GM12874 (cell line): ENCODE results near the gene FBXL7.

ENCODE experiments used
- TF ChIP-seq, protein P1 (sequence below): IDR thresholded peaks from 2 replicates; pipeline ENCODE4 v1.5.1; 2011; ENCODE audit warnings: low read depth, mild to moderate bottlenecking, control low read depth, low read length, moderate library complexity; ENCODE audit not compliant: insufficient read depth

Gene FBXL7

DNA sequence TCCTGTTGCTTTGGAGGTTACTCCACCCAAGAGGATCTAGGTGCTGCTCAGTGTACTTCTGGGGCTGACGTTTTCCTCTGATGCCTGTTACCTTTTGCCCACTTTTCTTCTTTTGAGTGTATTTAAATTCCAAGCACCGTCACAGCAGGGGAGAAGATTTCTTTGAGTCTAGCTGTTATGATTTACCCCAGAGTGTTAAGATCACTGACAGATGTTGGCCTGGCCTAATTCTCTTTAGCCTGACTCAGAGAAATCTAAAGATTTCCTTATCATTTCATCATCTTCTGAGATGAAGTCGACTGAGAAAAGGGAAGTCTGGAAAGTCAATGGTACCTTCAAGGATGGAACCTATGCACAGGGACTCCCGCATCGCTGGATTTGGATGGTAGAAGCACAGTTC is 191.5 kb downstream of the FBXL7 start:
- TF ChIP-seq, protein P1, sequence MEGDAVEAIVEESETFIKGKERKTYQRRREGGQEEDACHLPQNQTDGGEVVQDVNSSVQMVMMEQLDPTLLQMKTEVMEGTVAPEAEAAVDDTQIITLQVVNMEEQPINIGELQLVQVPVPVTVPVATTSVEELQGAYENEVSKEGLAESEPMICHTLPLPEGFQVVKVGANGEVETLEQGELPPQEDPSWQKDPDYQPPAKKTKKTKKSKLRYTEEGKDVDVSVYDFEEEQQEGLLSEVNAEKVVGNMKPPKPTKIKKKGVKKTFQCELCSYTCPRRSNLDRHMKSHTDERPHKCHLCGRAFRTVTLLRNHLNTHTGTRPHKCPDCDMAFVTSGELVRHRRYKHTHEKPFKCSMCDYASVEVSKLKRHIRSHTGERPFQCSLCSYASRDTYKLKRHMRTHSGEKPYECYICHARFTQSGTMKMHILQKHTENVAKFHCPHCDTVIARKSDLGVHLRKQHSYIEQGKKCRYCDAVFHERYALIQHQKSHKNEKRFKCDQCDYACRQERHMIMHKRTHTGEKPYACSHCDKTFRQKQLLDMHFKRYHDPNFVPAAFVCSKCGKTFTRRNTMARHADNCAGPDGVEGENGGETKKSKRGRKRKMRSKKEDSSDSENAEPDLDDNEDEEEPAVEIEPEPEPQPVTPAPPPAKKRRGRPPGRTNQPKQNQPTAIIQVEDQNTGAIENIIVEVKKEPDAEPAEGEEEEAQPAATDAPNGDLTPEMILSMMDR, result no peak

DNA sequence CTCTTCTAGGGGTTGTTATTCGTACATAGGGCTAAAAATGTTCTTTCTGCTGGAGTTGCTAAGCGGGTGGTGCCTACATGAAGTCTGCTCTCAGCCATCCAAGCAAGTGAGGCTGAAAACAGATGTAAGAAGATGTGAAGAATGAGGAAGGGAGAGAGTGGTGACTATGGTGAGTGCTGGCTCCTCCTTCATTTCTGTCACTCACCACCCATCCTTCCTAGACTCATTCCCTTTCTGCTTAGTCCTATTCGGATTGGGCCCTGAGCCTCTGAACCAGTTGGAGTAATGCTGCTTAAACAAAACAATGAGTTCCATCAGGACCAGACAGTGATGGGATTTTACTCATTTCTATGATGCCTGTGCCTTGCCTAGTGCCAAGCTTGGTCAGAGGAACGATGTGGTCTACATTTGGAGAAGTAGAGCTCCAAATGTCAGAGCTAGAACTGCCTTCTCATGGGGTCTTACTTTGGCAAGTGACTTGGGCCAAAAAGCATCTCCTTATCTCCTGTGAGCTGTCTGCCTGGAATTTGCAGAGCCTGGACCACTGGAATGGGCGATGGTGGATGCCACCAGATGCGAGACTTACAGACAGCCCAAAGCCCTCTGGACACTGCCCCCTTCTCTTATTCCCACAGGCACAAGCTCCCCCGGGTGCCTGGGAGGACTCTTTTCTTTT is 192.9 kb downstream of the FBXL7 start:
- TF ChIP-seq, protein P1, result no peak

DNA sequence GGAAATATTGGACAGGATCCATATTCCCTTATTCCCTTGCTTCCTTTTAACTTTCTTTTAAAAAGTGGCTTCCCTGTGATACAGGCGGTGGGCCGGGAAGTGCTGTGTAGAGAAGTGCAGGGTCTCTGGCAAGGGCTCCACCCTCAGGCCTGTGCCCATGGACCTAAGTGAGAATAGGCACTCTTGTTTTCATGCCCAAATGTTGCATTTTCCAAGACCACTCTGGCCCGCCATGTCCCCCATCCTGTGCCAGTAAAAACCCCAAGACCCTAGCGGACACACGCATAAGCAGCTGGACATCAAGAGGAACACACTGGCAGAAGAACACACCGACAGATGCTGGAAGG is 193.4 kb downstream of the FBXL7 start:
- TF ChIP-seq, protein P1, result no peak

- TF ChIP-seq, protein P1, result no peak
Measured at GRCh38 chr5:15693933-15694332, 194.0 kb downstream of the FBXL7 start.

GRCh38 chr5:15694696-15695214 is 194.8 kb downstream of the FBXL7 start:
- TF ChIP-seq, protein P1, result no peak

DNA sequence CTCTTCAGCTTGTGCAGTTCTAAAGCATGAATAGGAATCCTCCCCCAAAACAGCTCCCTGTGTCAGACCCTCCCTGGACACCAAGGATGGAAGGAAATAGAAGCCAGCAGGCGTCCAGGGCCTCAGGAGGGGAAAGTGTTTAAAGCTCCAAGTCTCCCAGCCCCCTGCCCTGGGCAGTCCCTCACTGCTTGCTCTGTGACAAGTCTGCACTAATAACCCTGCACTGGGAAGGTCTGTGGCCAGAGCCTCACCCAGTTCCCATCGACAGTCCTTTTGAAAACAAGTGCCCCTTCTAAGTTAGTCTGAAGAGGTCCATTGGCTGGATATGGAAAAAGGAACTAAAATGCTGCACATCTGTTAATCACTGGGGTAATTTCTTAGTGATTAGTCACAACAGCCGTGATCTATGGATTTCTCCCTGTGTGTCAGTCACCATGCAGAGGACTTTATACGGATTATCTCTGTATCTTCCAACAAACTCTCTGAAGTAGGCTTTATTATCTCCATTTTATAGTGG is 195.3 kb downstream of the FBXL7 start:
- TF ChIP-seq, protein P1, result no peak

DNA sequence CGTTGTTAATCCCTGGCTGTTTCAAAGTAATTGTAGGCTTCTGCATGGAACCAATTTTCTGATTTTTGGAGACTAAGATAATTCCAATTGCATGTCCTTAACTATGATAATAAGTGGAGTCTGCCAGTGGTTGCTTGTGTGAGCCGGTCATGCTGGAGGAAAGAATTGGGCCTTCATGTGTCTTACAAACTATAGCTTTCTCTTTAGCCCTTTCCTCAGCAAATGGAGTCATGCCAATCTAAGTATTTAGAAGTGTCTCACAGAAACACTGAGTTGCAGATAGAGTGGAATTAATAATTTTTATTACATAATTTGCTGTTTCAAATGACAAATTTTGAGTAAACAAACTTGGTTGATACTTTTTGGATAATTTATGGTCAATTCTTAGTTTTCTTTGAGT is 200.4 kb downstream of the FBXL7 start:
- TF ChIP-seq, protein P1, result no peak
